Astrocyte of the cerebellum (primary cell): Measurements from ENCODE around the gene PDK2.

Source experiments
- DNase-seq: peaks from one replicate; pipeline ENCODE4 v3.0.0-alpha.2; 2011; ENCODE audit warnings: low read depth
- H3K4me3 ChIP-seq: 2 replicates; pipeline ENCODE4 v1.5.1; 2011; ENCODE audit warnings: mild to moderate bottlenecking, low read depth, low read length, moderate library complexity
- CTCF ChIP-seq: IDR thresholded peaks from 2 replicates; pipeline ENCODE4 v1.5.1; 2012; ENCODE audit warnings: low read length, low read depth, moderate library complexity, mild to moderate bottlenecking; ENCODE audit errors: missing control alignments
- in situ Hi-C: cut with HindIII; loops from 2 replicates; pipeline ENCODE4 v1.10.0; 2017; ENCODE audit warnings: low sequenced_read_pairs

PDK2 gene

GRCh38 chr17:50094753-50095619 lies at the start of gene PDK2:
PDK2 (plus strand) TSS chr17:50095351; CDS start chr17:50095436, 85 bp downstream.
- TF ChIP-seq CTCF: no peak
- H3K4me3 ChIP-seq: peak within 1 kb of the TSS; percentile 82
- peak; percentile 88 for DNase-seq
- in situ Hi-C loops: no loop called here

- no peak overlapping the region for H3K4me3 ChIP-seq
- no peak for DNase-seq
- TF ChIP-seq CTCF: no peak
- in situ Hi-C loops: no loop called here
Observed at GRCh38 chr17:50046179-50046578, 49.0 kb upstream of the PDK2 start.

GRCh38 chr17:50046667-50047066 lies 48.5 kb upstream of the PDK2 start:
- no peak for DNase-seq
- H3K4me3 ChIP-seq: no peak overlapping the region
- TF ChIP-seq CTCF: no peak
- in situ Hi-C loops: no loop called here

- no peak for TF ChIP-seq CTCF
- DNase-seq: no peak
- no peak overlapping the region for H3K4me3 ChIP-seq
- in situ Hi-C loops: no loop called here
Observed at GRCh38 chr17:50047083-50047482, 48.1 kb upstream of the PDK2 start.

- DNase-seq: no peak
- in situ Hi-C loops: no loop called here
- TF ChIP-seq CTCF: no peak
- no peak overlapping the region for H3K4me3 ChIP-seq
Observed at GRCh38 chr17:50047488-50048126, 47.5 kb upstream of the PDK2 start.

- H3K4me3 ChIP-seq: no peak overlapping the region
- no peak for DNase-seq
- in situ Hi-C loops: no loop called here
- no peak for TF ChIP-seq CTCF
Observed at GRCh38 chr17:50048146-50048720, 46.9 kb upstream of the PDK2 start.
